Stimulated activated naive CD8-positive, alpha-beta T cell treated with anti-CD3 and anti-CD28 coated beads, Interleukin-15, Interleukin-2, amounts not matched to agents 100 U/mL and 50 U/mL, for 24 hours (primary cell): ENCODE results near the gene COL27A1.

Experiments used
- ATAC-seq: fragments of 150-1000 bp; cut with Tn5 transposase; one replicate; pipeline ENCODE4 v1.10.0; 2021
- DNase-seq: peaks from one replicate; pipeline ENCODE4 v3.0.0; 2021

COL27A1 gene

DNA sequence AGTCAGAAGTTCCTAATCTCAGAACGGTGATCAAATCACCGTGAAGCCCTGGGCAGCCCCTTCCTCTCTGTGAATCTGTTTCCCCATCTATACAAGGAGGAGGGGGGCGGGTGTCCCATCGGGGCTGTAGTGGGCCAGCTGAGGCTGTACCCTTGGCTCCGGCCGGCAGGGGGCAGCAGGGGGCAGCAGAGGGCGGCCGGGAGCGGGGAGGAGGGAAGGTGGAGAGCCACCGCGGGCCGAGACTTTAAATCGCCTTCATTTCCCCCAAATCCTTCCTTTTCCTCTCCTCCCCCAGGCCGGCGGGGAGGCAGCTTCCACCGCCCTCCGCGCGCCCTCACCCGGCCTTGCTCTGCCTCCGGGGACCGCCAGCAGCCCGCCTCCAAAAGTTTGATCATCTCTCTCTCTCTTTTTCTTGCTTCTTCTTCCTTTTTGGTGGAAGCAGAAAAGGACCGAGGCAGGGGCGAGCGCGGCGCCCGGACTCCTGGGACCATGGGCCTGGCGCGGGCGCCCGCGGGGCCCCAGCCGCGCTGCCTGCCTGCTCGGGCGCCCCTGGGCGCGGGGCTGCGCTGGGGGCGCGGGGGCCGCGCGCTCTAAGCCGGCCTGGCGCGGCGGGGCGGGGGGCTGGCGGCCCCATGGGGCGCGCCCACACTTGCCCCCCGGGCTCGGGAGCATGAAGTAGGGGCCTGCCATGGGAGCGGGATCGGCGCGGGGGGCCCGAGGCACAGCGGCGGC lies at the start of gene COL27A1:
COL27A1 (plus strand) TSS at position 275 of the 732 bp plus-strand sequence; CDS start at position 689, 414 bp downstream.
- peak; percentile 92 for DNase-seq
- ATAC-seq = peak; percentile 90

DNA sequence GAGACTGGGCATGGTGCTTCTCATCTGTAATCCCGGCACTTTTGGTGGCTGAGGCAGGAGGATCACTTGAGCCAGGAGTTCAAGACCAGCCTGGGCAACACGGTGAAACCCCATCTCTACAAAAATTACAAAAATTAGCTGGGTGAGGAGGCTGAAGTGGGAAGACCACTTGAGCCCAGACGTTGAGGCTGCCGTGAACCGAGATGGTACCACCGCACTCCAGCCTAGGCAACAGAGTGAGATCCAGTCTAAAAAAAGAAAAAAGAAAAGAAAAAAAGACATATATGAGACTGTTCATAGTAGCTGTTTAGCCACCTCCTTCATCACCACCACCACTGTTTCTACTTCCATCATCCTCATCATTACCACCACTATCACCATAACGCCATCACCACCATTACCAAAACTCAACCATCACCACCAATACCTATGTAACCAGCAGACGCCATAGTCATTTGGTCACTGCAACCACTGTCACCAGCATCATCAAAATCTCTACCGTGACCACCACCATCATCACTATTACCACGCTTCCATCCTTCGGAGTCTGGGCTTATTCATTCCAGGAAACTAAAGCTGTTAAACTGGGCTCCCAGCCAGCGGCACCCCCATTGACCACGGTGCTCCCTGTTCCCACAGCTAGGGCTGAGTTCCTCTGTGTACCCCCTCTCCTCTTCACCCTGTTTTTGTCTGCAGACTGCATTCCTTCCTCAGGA lies 47.9 kb upstream of the COL27A1 start:
- DNase-seq = no peak
- ATAC-seq = no peak

DNA sequence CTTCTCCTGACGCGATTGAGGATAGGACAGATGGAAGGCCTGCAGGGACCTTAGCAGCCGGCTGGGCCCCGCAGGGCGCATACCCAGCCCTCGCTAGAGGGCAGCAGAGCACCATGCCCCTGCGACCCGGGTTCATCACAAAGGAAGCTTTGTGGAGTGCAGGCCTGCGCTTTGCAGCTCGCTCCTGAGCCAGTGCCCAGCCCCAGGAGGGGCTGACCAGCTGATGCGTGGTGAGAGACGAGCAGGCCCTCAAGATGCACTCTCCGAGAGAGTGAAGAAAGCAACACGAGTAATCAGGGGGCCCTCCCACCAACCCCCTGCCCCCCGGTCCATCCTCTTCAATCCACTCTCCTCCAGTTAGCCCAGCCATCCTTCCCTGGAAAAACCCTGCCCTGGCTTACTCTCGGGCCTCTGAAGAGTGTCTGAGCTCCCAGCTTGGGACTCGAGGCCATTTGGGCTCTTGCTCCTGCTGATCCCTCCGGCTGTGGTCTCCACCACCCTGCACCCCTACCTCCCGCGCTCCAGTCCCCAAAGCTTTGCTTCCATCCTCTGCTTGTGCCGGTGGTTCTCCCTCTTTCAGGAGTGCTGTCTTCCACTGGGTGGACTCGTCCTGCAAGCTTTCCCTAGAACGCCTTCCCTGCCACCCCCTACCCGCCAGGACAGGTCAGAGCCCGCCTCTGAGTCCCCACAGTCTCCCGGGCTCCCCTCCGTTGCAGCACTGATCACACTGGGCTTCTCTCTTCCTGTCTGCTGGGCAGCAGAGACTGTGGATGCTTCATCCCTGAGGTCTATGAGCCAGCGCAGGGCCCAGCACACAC lies 47.1 kb upstream of the COL27A1 start:
- peak; percentile 81 for ATAC-seq
- DNase-seq = peak; percentile 74

DNA sequence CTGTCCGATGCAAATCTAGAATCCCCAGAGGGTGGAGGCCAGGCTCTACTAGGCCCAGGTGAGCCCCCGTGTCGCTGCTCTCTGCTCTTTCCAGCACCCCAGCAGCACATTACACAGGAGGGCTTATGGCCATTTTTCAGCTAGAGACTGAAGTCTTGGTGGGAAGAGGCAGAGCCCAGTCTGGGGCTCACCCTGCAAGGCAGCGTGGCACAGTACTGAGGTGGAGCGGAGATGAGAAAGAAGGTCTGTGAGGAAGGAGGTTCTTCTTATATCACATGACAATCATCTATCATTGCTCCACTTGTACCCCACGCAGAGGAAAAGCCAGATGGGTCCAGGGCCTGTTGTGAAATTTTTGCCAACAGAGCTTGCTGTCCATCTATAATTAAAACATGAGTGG lies 46.2 kb upstream of the COL27A1 start:
- DNase-seq (no peak), ATAC-seq (no peak)

DNA sequence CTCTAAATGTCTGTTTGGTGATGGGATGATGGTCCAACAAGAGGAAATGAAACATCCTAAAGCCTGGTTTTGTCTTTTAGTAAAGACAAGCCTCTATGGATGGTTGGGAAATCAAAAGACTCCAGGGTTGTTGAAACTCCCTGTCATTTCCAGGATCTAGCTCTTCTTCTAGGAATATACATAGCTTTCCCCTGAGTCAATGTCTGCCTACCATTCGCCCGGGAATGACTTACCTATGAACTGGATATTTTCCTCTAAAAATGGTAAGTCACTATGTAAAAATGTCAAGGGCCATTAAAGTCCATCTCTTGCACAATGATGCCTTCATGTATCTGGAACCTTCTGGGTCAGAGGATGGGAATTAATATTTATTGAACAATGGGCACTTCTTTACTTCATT lies 45.2 kb upstream of the COL27A1 start:
- DNase-seq (no peak), ATAC-seq (no peak)

DNA sequence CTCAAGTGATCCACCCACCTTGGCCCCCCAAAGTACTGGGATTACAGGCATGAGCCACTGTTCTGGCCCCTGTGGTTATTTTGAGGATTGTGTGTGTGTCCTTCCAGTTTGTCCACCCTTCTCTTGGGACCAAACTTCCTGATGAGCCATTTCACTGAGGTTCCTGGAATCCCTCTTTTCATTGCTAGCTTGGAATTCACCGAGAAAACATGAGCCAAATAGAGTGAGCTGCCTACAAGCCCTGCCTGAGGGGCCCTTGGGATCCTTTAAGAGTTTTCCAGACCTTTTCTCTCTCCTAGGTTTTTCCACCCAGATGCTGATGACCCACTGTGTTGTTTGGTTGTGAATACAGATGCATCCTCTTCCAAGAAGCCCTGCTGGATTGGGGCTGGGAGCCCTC lies 43.0 kb upstream of the COL27A1 start:
- no peak for DNase-seq
- no peak for ATAC-seq

DNA sequence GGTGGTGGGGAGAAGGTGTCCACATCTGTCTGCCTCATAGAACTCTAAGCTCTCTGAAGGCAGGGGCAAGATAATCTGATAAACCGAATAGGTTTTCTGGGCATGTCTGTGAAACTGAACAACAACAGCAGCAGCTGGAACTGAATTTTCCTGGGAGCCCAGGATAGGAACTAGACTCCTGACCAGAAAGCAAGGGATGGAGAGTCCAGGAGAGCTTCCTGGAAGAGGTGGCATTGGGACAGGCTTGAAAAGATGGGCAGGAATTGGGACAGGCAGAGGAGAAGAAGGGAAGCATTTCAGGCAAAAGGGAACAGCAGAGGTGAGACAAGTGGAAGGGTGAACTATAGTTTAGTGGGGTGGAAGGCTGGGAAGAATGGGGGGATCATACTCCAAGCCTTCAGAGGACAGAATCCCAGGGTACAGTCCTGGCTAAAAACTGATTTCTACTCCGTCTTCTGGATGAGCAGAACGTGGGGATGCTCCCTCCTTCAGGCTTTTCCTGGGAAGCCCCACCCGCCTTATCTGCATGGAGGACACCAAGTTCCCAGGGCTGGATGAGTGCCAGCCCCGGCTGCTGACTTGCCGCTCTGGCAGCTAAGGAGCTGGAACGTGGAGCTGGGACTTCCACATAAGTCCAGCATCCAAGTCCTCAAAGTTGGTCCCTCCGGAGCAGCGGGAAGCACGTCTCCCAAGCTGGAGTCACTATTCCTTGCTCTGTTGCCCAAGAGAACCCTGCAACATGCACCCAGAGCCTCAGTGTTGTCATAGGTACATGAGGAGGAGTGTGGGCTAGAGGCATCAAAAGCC lies 42.4 kb upstream of the COL27A1 start:
- no peak for DNase-seq
- no peak for ATAC-seq

DNA sequence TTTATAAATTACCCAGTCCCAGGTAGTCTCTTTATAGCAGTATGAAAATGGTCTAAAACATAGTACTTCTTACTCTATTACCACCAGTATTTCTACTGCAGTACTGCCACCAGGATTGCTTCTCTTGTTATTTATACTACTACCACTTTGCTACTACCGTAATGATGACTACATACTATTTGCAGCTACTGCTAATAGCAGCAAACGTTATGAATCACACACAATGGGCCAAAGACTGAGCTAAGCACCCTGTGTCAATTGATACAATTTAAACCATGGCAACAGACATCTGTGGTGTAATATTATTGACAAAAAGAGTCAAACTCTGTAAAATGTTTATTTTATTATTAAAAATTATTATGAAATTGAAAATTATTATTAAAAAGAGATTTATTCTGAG lies 41.0 kb upstream of the COL27A1 start:
- DNase-seq (no peak), ATAC-seq (no peak)

DNA sequence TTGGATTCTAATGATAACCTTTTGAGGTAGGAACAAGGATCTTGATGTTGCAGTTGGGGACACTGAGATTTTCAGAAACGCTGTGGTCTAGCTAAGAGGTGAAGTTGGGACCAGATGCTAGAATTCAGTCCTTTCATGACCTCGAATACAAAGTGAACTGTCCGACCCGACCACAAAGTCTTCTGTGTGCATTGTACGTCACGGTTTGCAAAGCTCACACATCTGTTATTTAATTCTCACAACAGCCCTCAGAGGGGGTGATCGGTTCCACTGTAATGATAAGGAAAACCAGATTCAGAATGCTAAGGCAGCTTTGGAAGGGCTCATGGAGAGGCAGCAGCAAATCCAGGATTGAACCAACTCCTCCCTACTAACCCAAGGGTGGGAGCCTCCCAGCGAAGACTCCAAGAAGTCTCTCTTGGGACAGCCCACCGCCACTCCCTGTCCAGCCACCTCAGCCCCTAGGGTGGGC lies 39.6 kb upstream of the COL27A1 start:
- ATAC-seq = no peak
- no peak for DNase-seq

DNA sequence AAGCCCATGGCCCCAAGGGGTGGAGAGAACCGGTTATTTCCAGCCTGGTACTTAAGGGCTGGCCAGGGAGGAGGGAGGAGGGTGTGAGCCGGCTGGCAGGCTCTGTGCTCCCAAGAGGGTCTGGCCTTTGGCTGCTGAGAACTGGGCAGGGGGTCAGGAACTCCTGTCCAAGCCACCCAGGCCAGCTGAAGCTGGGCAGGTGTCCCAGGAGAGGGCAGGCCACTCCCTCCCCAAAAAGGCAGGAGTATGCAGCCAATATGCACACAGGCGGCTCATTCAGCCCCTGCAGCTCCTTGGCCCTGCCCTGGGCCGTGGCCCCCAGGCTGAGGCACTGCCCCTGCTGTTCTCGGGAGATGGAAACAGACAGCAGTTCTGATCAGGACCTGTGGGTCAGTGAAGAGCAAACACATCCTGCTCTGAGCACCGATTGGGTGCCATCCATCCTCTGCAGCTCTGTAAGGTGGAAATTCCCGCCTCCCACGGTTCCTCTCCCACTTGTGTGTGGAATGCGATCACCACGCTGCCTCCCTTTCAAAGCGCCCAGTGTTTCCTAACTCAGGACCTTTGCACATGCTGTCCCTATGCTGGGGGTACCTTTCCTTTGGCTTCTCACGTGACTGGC lies 39.1 kb upstream of the COL27A1 start:
- DNase-seq (no peak), ATAC-seq (no peak)

DNA sequence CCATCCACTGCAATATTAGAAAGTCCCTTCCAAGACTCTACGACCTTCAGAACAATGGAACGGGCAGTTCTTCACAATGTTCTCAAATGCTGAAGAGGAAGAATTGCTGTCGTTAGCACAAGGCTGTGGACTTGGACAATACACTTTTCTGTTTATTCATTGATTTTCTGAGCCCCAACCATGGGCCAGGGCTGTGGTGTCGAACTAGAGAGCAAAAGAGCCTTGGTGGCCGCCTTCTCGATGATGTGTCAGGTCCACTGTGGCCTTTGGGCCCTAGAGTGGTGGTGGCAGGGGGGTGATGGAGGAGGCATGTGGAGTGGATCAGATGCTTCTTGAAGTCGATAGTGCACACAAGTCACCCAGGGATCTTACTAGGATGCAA lies 37.7 kb upstream of the COL27A1 start:
- ATAC-seq = no peak
- DNase-seq = no peak

DNA sequence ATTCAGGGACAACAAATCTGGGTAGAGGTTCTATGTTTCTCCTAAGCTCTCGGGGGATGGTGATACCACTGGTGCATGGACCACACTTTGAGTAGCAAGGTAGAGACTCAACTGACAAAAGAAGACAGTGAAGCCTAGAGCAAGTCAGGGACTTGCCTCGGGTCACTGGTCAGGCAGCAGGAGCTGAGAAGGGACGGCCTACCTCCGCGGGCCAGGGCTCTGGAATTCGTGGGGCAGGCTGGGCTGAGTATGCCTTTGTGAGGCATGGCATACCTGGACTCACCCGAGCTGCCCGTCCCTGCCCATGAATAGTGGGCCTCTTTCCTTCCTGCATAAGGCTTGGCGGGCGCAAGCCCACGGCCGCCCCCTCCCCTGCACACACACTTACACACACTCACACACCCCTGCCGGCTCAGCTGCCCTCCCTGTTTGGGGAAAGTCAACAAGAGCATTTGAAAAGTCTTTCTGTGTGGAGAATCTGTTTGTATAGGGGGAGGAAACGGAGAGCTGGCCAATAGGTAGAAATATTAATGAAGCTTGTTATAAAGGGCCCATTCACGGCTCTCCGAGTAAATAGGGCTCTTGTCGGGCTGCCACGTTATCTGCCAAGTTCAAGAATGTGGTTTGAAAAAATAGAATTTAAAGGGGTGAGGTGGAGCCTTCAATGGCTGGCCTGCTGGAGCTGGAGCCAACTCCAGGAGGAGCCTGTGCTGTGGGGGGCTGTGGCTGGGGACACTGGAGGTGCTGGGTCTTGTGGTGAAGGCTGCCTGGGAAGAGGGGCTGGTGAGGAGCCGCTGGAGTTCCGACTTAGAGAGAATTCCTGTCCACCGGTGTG lies 37.1 kb upstream of the COL27A1 start:
- no peak for ATAC-seq
- DNase-seq = no peak

DNA sequence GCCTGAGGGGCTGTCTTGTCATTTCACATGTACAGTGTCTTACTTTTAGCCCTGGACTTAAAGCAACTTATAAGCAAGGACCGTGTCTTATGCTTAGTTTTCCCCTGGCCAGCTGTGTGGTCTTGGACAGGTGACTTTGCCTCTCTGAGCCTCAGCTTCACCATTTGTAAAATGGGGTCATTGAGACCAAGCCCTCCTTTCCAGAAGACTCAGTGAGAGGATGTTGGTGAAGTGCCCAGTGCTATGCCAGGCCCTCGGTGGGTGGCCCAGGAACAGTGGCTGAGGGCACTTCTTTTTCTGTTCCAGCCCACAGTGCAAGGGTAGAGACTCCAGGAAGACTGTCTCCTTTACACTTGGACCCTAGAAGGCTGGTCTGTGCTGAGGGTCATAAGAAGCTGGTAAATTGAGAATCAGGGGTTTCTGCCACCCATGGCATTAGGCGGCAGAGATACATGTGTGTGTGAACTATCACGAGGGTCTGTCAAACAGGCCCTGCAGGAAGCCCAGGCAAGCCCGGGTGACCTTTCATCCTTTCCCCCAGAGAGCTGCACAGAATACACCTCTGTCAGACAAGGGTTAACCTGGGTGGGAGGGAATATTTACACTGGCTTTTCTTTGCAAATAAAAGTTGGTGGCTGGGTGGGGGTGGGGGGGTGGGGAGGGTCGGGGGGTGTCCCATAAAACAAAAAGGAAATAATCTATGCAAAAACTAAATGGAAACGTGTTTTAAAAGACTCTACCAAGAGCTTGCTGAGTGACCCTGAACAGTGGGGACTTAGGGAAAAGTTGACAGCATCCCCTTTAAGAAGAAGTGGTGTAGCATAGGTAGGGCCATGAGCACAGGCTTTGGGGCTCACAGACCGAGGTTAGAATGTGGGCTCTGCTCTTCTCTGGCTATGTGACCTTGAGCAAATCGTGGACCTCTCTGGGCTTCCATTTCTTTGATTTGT lies 35.8 kb upstream of the COL27A1 start:
- ATAC-seq (no peak), DNase-seq (no peak)

DNA sequence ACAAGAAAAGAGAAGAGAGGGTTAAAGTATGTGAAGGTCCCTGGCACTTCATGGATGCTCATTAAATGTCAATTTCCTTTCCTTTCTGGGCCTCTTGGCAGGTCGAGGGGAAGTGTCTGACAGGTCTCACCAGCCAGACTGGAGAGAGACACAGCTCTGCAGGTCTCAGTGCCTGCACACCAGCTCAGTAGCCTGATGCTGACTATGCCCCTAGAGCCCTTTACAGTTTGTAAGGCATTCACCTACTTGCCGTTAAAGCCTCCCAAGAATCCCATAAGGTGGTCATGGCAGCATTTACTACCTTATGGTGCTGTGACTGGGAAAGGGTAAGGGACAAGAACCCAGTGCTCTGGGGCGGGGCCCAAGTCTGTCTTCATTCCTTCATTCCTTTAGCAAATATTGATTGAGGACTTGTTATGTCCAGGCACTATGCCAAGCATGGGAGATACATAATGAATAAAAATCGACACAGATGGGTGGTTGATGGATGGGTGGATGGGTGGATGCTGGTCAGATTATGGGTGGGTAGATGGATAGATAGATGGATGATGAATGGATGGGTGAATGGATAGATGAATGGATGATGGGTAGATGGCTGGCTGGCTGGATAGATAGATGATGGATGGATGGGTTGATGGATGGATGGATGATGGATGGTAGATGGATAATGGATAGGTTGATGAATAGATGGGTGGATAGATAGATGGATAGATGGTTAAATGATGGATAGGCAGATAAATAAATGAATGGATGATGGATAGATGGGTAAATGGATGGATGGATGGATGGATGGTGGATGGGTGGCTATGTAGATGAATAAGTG lies 34.9 kb upstream of the COL27A1 start:
- no peak for ATAC-seq
- DNase-seq = no peak

DNA sequence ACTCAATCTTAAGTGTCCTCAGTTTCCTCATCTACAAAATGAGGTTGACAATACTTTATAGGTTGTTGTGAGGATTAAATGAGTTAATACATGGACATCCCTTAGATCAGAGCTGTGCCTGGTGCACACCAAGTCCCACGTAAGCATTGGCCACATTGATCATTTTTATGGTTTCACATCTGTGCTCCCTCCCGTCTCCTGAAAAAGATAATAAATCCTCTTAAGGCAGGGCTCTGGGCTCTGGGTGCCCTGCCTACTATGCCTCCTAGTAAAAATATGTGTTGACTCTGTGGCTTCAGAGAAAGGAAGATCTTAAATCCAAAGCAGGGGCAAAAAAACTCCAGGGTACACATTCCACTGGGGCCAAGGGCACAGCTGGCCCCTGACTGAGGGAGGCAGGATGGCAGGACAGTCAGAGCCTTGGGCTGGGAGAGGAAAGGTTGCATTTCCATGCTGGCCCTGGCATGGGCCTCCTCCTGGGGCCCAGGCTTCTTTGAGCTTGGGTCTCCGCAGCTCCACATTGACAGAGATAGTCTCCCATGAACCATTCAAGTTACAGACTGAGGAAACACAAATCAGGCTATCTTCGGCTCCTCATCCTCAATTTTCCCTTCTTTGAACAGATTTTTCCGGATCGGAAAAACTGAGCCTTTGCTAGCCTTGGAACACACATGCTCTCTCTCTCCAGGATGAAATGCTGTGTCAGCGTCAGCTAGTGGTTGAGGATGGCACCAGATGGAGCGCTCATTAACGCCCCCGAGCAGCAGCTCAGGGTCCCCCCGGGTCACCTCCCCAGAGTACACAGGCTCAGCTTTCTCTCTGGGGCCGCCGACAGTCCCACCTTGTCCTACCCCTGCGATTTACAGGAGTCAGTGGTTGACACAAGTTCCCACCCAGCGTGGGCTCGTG lies 33.9 kb upstream of the COL27A1 start:
- no peak for DNase-seq
- ATAC-seq = no peak

DNA sequence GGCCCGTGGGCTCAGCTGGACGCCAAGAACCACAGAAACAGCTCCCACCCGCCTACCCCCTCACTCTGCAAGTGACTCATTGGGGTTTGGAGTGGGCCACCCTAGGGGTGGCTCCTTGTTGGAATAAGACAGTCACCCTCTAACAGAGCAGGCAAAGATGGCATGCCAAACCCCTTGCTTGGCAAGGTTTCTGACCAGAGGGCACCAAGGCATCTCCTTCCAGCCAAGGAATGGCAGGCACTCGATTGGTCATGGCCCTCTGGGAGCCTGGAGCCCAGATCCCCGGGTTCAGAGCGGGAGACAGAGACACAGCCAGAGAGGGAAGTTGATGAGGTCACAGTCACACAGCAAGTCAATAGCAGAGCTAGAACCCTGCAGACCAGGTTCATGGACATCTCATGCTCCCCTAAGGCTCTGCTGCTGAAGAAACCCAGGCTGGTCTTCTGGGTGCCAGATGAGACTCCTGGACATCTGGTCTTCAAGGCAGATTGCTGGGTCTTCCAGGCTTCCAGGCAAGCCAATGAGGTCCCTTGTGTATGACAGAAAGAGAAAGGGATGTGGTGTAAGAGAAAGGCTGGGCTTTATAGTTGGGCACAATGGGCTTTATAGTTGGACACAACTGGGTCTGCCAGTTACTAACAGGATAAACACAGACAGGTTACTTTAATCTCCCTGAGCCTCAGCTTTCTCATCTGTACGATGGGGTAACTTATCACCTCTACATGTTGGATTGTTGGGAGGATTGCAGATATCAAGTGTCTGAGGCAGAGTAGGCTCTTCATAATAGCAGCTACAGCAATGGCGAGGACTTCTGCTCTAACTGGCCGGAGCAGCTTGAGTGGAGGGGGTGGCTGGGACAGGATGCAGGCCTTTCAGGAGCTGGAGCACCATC lies 33.0 kb upstream of the COL27A1 start:
- ATAC-seq (no peak), DNase-seq (no peak)
